Measurements from ENCODE around the gene LOXL1.

LOXL1 gene

GRCh38 chr15:73979636-73980035, 53.4 kb downstream of the LOXL1 start:
- TF ChIP-seq, protein P1, sequence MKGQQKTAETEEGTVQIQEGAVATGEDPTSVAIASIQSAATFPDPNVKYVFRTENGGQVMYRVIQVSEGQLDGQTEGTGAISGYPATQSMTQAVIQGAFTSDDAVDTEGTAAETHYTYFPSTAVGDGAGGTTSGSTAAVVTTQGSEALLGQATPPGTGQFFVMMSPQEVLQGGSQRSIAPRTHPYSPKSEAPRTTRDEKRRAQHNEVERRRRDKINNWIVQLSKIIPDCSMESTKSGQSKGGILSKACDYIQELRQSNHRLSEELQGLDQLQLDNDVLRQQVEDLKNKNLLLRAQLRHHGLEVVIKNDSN (IDR thresholded peaks at IDR 0.05) = no peak
- TF ChIP-seq EGR1 (IDR thresholded peaks at IDR 0.05) (no peak), RAD21 (IDR thresholded peaks at IDR 0.05; ENCODE audit: low read depth) (no peak), EP300 (IDR thresholded peaks at IDR 0.05; ENCODE audit: borderline replicate concordance) (no peak), FOXM1 (IDR thresholded peaks at IDR 0.05; ENCODE audit: borderline replicate concordance, low read depth) (no peak), NFIC (IDR thresholded peaks at IDR 0.05) (no peak), CEBPB (IDR thresholded peaks at IDR 0.05) (no peak), ZBTB7A (IDR thresholded peaks at IDR 0.05; ENCODE audit: low read depth) (no peak), YY1 (IDR thresholded peaks at IDR 0.05; ENCODE audit: low read depth) (no peak), TEAD4 (IDR thresholded peaks at IDR 0.05) (no peak), TAF1 (IDR thresholded peaks at IDR 0.05; ENCODE audit: low read depth) (no peak), CREB1 (IDR thresholded peaks at IDR 0.05; ENCODE audit: low read depth) (no peak), TCF12 (IDR thresholded peaks at IDR 0.05; ENCODE audit: low read depth) (no peak)
- TF ChIP-seq, protein P2, sequence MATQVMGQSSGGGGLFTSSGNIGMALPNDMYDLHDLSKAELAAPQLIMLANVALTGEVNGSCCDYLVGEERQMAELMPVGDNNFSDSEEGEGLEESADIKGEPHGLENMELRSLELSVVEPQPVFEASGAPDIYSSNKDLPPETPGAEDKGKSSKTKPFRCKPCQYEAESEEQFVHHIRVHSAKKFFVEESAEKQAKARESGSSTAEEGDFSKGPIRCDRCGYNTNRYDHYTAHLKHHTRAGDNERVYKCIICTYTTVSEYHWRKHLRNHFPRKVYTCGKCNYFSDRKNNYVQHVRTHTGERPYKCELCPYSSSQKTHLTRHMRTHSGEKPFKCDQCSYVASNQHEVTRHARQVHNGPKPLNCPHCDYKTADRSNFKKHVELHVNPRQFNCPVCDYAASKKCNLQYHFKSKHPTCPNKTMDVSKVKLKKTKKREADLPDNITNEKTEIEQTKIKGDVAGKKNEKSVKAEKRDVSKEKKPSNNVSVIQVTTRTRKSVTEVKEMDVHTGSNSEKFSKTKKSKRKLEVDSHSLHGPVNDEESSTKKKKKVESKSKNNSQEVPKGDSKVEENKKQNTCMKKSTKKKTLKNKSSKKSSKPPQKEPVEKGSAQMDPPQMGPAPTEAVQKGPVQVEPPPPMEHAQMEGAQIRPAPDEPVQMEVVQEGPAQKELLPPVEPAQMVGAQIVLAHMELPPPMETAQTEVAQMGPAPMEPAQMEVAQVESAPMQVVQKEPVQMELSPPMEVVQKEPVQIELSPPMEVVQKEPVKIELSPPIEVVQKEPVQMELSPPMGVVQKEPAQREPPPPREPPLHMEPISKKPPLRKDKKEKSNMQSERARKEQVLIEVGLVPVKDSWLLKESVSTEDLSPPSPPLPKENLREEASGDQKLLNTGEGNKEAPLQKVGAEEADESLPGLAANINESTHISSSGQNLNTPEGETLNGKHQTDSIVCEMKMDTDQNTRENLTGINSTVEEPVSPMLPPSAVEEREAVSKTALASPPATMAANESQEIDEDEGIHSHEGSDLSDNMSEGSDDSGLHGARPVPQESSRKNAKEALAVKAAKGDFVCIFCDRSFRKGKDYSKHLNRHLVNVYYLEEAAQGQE (IDR thresholded peaks at IDR 0.05; ENCODE audit: low read depth) = no peak
- TF ChIP-seq, protein P3, sequence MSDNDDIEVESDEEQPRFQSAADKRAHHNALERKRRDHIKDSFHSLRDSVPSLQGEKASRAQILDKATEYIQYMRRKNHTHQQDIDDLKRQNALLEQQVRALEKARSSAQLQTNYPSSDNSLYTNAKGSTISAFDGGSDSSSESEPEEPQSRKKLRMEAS (IDR thresholded peaks at IDR 0.05) = no peak

- TF ChIP-seq YY1 (IDR thresholded peaks at IDR 0.05; ENCODE audit: low read depth) = 0 out of 2 replicates have a peak, but pooled peaks have one; percentile 26
- TF ChIP-seq, protein P3 (IDR thresholded peaks at IDR 0.05) = no peak
- TF ChIP-seq ZBTB7A (IDR thresholded peaks at IDR 0.05; ENCODE audit: low read depth) = no peak
- no peak for TF ChIP-seq CEBPB (IDR thresholded peaks at IDR 0.05)
- TF ChIP-seq TEAD4 (IDR thresholded peaks at IDR 0.05) = no peak
Observed at GRCh38 chr15:73981761-73982221, 55.5 kb downstream of the LOXL1 start.

DNA sequence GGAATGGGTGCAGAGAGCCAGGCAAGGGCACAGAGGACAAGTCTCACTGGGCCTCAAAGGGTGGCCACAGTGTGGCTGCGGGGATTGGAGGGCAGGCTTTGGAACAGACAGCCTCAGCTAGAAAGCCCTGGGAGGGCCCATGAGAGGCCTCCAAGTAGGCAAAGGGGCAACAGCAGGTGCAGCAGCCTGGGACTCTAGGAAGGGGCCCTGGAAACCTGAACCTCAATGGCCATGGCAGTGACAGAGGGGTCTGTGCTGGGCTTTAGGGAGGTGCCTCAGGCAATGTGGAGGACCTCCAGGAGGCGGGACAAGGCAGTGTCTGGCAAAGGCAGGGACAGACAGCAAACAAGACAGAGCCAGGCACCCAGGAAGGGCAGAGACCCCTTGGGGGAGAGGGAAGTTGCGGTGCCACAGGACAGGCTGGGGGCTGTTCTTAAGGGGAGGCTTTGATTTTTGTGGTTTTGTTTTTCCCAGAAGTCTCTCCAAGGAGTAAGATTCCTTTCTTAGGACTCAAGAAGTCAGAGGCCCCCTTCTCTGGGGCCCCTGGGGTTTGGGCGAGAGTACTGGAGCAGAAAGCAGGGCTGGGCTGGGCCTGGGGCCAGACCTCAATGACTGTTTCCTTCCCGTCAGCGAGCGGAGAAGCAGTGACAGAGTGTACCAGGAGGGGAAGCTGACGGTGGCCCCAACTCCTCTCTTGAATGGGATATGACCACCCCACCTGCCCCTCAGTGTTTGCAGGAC, 56.1 kb downstream of the LOXL1 start:
- TF ChIP-seq RAD21 (IDR thresholded peaks at IDR 0.05; ENCODE audit: low read depth) (peak; percentile 9; the same call in 1 of the 2 replicates), ZBTB7A (IDR thresholded peaks at IDR 0.05; ENCODE audit: low read depth) (peak; percentile 93; the same call in 1 of the 2 replicates), TEAD4 (IDR thresholded peaks at IDR 0.05) (peak; percentile 59), CEBPB (IDR thresholded peaks at IDR 0.05) (peak; percentile 26; the same call in 1 of the 2 replicates), EP300 (IDR thresholded peaks at IDR 0.05; ENCODE audit: borderline replicate concordance) (peak; percentile 71; the same call in 1 of the 2 replicates), EGR1 (IDR thresholded peaks at IDR 0.05) (no peak), TCF12 (IDR thresholded peaks at IDR 0.05; ENCODE audit: low read depth) (peak; percentile 86), NFIC (IDR thresholded peaks at IDR 0.05) (peak; percentile 97), YY1 (IDR thresholded peaks at IDR 0.05; ENCODE audit: low read depth) (no peak), CREB1 (IDR thresholded peaks at IDR 0.05; ENCODE audit: low read depth) (no peak), FOXM1 (IDR thresholded peaks at IDR 0.05; ENCODE audit: borderline replicate concordance, low read depth) (peak; percentile 72; the same call in 1 of the 2 replicates), TAF1 (IDR thresholded peaks at IDR 0.05; ENCODE audit: low read depth) (no peak; the same call in 1 of the 2 replicates)
- TF ChIP-seq, protein P1 (IDR thresholded peaks at IDR 0.05) = no peak
- TF ChIP-seq, protein P2 (IDR thresholded peaks at IDR 0.05; ENCODE audit: low read depth) = no peak
- TF ChIP-seq, protein P3 (IDR thresholded peaks at IDR 0.05) = peak; percentile 47

DNA sequence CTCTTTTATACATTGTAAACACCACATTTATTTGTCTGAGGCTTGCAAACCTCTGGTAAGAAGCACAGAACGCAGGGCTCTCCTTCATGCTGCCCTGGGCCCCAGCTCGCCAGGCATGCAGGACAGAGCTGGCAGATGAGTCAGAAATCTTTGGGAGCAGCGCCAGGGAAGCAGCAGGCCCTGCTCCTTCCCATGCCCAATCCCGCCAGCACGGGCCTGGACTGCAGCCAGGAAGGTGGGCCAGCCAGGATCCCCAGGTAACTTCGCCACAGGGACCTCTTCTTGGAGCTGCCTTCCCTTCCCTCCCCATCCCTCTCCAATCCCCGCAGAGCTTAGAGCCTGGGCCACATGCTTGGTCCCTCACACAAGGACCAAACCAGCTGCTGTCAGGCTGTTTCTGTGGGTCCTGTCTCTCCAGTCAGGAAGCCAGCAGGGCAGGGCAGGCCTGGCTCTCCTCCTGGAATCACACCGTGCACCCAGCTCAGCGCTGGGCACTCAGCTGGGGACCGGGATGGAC, 57.0 kb downstream of the LOXL1 start:
- peak; percentile 89 for TF ChIP-seq EP300 (IDR thresholded peaks at IDR 0.05; ENCODE audit: borderline replicate concordance)
- peak; percentile 80 for TF ChIP-seq TEAD4 (IDR thresholded peaks at IDR 0.05)
- peak; percentile 87 for TF ChIP-seq TCF12 (IDR thresholded peaks at IDR 0.05; ENCODE audit: low read depth)
- no peak; the same call in 1 of the 2 replicates for TF ChIP-seq RAD21 (IDR thresholded peaks at IDR 0.05; ENCODE audit: low read depth)
- peak; percentile 28; the same call in 1 of the 2 replicates for TF ChIP-seq CEBPB (IDR thresholded peaks at IDR 0.05)
- TF ChIP-seq YY1 (IDR thresholded peaks at IDR 0.05; ENCODE audit: low read depth) = peak; percentile 65
- no peak for TF ChIP-seq EGR1 (IDR thresholded peaks at IDR 0.05)
- TF ChIP-seq, protein P2 (IDR thresholded peaks at IDR 0.05; ENCODE audit: low read depth) = no peak; the same call in 1 of the 2 replicates
- TF ChIP-seq NFIC (IDR thresholded peaks at IDR 0.05) = peak; percentile 99
- TF ChIP-seq FOXM1 (IDR thresholded peaks at IDR 0.05; ENCODE audit: borderline replicate concordance, low read depth) = peak; percentile 52; the same call in 1 of the 2 replicates
- TF ChIP-seq, protein P3 (IDR thresholded peaks at IDR 0.05) = peak; percentile 87
- 0 out of 2 replicates have a peak, but pooled peaks have one; percentile 61 for TF ChIP-seq ZBTB7A (IDR thresholded peaks at IDR 0.05; ENCODE audit: low read depth)
- TF ChIP-seq, protein P1 (IDR thresholded peaks at IDR 0.05) = peak; percentile 17; the same call in 1 of the 2 replicates
- no peak for TF ChIP-seq CREB1 (IDR thresholded peaks at IDR 0.05; ENCODE audit: low read depth)
- TF ChIP-seq TAF1 (IDR thresholded peaks at IDR 0.05; ENCODE audit: low read depth) = 0 out of 2 replicates have a peak, but pooled peaks have one; percentile 20
